Stimulated activated CD8-positive, alpha-beta memory T cell treated with anti-CD3 and anti-CD28 coated beads, Interleukin-12 subunit alpha, Interleukin-12 subunit beta, amount 100 ng/mL, for 1 hour (primary cell): ENCODE results near the gene DNAJC5.
"Not testable (repeated sequence)": the region's sequence is repeated elsewhere in the genome, so short reads cannot be mapped to it uniquely, and the experiment has no call there.

ENCODE experiments used
- DNase-seq: peaks from one replicate; pipeline ENCODE4 v3.0.0-alpha.2; 2020; ENCODE audit warnings: low read depth

Gene DNAJC5

GRCh38 chr20:63956664-63957003, 61.7 kb downstream of the DNAJC5 start:
- no peak for DNase-seq

GRCh38 chr20:63957004-63957689, 62.2 kb downstream of the DNAJC5 start:
- DNase-seq = peak; percentile 47

DNA sequence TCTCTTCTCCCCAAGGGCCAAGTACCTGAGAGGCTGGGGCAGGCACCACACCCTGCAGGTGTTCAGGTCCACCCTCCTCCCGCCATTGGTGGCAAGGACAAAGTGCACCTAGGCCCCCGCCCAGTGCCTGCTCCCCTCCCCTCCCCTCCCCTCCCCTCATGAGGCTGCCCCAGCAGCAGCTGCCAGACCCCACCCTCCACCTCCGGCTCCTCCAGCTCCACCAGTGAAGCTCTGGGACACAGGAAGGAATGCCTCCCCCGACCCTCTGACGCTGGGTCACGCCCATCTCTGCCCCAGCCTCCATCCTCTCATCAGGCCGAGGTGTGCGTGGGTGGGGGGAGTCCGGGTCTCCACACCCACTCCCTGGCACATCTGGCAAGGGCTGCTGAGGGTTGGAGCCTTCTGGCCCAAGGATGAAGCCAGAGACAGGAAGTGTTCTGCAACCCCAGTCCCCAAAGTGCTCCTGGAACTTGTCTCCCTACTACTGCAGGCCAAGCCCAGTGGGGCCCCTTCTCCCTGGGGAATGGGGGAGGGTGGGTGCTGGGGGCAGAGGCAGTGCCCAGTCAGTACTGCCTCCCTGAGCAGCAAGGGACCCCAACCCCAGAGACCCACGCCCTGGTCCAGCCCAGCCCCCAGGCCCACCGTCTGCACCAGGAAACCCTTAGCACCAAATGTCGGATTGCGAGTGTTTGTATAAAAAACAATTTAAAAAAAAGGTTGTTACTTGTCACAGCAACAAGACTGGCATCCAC, 62.9 kb downstream of the DNAJC5 start:
- DNase-seq = no peak

DNA sequence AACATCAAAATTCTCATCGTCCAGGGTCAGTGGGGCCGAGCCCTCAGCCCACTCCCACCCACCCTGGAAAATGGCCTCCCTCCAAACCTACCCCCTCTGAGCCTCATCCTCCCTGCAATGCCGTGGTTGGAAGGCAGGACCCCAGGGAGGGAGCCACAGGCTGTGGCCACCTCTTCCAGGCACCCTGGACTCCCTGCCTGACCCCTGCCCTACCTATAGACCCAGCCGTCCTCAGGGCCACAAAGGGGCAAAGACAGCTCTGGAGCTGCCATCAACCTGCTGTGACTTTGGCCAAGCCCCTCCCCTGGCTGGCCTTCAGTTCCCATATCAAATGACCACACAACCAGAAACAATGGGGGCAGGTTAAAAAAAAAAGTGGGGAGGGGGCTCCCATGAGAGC, 63.5 kb downstream of the DNAJC5 start:
- DNase-seq = no peak

- no peak for DNase-seq
Measured at GRCh38 chr20:63958964-63959698, 64.2 kb downstream of the DNAJC5 start.

DNA sequence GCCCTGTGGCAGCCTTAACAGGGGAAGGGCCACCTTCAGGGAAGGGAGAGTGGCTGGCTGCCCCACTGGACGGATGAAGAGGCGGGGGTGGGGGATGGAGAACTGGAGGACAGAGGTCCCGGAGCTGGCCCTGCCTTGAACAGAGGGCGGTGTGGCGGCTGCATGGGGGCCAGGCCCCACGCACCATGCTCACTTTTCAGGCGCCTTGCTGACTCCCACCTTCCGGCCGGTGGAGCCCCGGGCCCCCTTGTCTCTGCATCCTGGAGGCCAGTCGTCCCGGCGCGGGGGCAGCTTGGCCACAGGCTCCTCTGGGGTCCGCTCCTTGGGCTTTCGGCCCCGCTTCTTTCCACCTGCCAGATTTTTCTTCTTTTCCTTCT, 64.8 kb downstream of the DNAJC5 start:
- no peak for DNase-seq

DNA sequence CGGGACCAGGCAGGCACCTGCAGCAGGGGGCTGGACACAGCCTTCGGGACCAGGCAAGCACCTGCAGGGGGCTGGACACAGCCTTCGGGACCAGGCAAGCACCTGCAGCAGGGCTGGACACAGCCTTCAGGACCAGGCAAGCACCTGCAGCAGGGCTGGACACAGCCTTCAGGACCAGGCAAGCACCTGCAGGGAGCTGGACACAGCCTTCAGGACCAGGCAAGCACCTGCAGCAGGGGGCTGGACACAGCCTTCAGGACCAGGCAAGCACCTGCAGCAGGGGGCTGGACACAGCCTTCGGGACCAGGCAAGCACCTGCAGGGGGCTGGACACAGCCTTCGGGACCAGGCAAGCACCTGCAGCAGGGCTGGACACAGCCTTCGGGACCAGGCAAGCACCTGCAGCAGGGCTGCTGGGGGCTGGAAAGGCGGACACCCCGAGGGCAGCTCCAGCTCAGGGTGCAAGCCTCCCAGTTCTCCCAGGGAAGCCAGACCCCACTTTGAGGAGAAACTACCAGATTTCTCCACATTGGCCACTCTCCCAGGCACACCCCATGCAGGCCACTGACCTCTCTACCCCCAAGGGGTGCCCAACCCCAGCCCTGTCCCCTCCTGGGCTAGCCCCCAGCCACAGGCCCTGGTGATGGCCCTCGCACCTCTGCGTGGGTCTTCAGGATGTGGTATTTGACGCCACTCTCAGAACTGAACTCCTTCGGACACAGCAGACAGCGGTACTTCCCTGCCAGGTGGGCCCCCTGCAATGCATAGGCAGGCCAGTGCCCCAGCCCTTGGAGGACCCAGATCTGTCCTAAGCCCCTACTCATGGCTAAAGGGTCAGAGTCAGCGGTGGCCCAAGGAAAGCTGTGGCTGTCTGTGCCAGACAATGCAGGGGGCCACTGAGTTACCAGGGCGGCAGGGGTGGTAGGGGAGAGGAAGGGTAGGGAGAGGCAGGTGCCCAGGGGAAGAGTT, 66.0 kb downstream of the DNAJC5 start:
- DNase-seq = not testable (repeated sequence)

DNA sequence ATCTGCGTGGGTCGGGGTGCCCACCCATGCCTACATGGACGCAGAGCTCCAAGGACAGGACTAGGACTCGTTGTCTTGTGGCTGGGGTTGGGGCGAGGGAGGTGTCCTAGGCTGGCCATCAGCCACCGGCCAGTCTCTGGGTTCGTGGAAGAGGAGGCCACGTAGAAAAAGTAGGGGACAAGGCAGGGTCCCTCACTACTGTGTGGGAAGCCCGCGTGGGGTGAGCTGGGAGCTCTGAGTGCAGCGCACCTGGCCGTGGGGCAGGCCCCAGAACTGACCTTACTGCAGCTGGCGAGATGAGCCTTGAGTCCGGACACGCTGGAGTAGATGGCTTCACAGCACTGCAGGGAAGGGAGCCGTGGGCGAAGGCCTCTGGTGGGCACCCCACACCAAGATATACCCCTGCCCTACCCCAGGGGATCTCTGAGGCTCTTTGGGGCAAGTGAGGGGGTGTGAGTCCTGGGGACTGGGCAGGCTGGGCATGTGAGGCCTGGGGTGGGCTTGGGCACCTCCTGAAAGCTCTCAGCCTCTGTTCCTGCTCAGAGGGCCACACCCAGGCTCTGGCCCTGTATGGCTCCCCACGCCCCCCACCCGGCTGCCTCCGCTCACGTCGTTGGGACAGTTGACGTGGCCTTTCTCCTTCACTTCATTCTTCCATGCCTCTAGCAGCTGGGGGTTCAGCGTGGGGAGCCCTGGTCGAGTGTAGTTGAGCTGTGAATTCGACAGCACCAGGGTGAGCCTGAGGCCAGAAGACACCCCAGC, 66.9 kb downstream of the DNAJC5 start:
- DNase-seq = no peak

GRCh38 chr20:63962426-63963347, 67.8 kb downstream of the DNAJC5 start:
- no peak for DNase-seq

- DNase-seq = no peak
Measured at GRCh38 chr20:63963348-63963741, 68.4 kb downstream of the DNAJC5 start.

- DNase-seq = no peak
Measured at GRCh38 chr20:63963784-63964301, 68.9 kb downstream of the DNAJC5 start.

DNA sequence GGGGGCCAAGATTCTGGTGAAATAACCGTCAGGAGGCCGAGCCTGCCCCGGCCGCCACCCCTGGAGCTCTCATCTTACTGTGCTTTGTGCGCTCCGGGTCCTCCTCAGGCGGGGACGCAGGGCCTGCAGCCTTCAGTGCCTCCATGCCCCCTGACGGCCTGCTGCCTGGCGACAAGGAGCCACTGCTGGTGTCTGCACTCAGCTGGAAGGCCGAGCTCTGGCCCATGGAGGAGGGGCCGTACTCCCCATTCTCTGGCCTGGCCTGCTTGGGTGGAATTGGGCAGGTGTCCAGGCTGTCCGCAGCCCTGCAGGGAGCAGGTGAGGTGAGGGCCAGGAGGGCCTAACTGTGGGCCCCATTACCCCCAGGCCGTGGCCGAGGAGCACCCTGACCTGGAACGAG, 69.5 kb downstream of the DNAJC5 start:
- no peak for DNase-seq

GRCh38 chr20:63966172-63966943, 71.4 kb downstream of the DNAJC5 start:
- no peak for DNase-seq

GRCh38 chr20:63966944-63967322, 72.0 kb downstream of the DNAJC5 start:
- no peak for DNase-seq

GRCh38 chr20:63967330-63968135, 72.6 kb downstream of the DNAJC5 start:
- no peak for DNase-seq

DNA sequence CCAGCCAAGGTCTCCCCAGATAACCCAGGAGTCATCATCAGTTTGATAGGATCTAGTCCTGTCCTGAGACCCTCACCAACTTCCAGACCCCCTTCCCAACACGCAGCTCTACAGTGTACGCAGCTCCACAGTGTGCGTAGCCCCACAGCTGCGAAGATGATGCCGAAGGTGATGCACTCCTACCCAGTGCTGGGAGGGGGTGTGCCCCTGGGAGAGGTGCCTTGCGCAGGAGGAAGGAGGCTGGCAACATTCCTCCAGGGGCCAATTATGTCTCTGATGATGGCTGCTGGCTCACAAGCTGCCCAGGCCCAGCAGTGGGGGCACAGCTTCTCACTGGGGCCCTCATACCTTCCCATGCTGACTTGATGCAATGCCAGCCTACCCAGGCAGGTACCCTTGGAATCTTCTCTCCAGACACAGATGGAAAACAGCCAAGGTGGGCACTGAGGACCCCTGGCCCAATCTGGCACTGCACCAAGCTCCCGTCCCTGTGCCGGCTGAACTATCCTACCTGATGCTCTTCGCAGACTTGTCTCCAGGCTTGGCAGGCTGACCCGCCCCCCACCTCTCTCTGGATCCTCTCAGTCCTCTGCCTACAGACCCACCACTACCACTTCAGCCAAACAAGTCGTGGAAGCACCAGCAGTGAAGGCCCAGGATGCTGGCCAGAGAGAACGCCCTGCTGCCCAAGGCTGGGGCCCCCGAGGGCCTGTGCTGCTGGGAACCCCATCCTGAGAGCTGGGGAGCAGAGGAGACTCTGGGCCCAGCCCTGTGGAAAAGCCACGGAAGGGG, 73.4 kb downstream of the DNAJC5 start:
- DNase-seq = no peak
